Measurements from ENCODE around the gene CTAGE9.

DNA sequence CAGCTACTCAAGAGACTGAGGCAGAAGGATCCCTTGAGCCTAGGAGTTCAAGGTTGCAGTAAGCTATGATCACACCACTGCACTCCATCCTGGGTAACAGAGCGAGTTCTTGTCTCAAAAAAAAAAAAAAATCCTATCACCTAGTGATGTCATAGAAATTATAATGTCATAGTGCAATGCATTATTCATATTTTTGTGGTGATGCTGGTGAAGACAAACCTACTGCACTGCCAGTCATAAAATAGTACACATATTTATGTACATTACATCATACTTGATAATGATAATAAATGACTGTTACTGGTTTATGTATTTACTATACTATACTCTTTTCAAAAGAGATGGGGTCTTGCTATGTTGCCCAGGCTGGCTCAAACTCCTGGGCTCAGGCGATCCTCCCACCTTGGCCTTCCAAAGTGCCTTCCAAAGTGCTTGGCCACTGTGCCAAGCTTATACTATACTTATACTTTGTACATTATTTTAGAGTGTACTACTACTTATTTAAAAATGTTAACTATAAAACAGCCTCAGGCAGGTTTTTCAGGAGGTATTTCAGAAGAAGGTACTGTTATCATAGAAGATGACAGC lies 47.1 kb downstream of the CTAGE9 start:
- no peak for TF ChIP-seq POLR2A (IDR thresholded peaks at IDR 0.05)
- TF ChIP-seq, protein P1, sequence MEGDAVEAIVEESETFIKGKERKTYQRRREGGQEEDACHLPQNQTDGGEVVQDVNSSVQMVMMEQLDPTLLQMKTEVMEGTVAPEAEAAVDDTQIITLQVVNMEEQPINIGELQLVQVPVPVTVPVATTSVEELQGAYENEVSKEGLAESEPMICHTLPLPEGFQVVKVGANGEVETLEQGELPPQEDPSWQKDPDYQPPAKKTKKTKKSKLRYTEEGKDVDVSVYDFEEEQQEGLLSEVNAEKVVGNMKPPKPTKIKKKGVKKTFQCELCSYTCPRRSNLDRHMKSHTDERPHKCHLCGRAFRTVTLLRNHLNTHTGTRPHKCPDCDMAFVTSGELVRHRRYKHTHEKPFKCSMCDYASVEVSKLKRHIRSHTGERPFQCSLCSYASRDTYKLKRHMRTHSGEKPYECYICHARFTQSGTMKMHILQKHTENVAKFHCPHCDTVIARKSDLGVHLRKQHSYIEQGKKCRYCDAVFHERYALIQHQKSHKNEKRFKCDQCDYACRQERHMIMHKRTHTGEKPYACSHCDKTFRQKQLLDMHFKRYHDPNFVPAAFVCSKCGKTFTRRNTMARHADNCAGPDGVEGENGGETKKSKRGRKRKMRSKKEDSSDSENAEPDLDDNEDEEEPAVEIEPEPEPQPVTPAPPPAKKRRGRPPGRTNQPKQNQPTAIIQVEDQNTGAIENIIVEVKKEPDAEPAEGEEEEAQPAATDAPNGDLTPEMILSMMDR (IDR thresholded peaks at IDR 0.05), result no peak

Data from thyroid gland (tissue), 4 donors.